Brain microvascular endothelial cell (primary cell): ENCODE measurements around the gene PPIL6.

Experiments
- DNase-seq: peaks from one replicate; pipeline ENCODE4 v3.0.0-alpha.2; 2020
- H3K27ac ChIP-seq: fragments of 250-450 bp; sonication (Bioruptor Pico); 2 replicates; pipeline ENCODE4 v1.5.1; 2020; ENCODE audit warnings: mild to moderate bottlenecking, moderate library complexity
- H3K27me3 ChIP-seq: fragments of 250-450 bp; sonication (Bioruptor Pico); replicated peaks from 2 replicates; pipeline ENCODE4 v1.5.1; 2020; ENCODE audit warnings: mild to moderate bottlenecking
- H3K36me3 ChIP-seq: fragments of 250-450 bp; sonication (Bioruptor Pico); replicated peaks from 2 replicates; pipeline ENCODE4 v1.5.1; 2020; ENCODE audit warnings: mild to moderate bottlenecking
- H3K4me3 ChIP-seq: 2 replicates; pipeline ENCODE4 v1.5.1; 2011; ENCODE audit warnings: low read depth, mild to moderate bottlenecking, control low read depth, low read length, moderate library complexity
- in situ Hi-C: cut with HindIII; loops from 2 replicates; pipeline ENCODE4 v1.10.0; 2017; ENCODE audit warnings: low sequenced_read_pairs, low pct_ligation_motif_present
- TF ChIP-seq, protein P1 (sequence below): IDR thresholded peaks from 2 replicates; pipeline ENCODE4 v1.5.1; 2011; ENCODE audit warnings: low read depth, mild to moderate bottlenecking, moderate library complexity, low read length, control low read depth, inconsistent platforms; ENCODE audit errors: missing control alignments

The PPIL6 gene

DNA sequence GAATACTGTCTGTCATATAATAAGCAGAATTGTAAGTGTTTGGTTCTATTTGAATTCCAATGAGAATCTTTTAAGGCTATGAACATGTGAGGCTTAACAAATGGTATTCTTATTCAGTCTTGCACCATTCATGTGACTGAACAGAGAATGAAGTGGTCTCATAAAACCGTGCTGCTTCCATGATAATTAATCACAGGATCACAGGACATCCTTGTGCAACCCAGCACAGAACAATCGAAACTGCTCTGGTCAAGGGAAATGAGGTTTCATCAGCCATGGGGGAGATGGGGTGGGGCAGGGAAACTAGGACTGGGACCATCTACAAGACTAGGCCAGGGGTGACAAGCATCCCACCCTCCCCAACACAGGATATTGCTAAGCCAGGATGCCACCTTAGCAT lies 6.0 kb downstream of the PPIL6 start:
- Histone ChIP-seq H3K27me3 (no peaks in the 10 kb centered on the region), H3K27ac (no peak overlapping the region), H3K4me3 (no peak overlapping the region), H3K36me3 (no peaks in the 10 kb centered on the region)
- in situ Hi-C loops = no loop called here
- TF ChIP-seq, protein P1, sequence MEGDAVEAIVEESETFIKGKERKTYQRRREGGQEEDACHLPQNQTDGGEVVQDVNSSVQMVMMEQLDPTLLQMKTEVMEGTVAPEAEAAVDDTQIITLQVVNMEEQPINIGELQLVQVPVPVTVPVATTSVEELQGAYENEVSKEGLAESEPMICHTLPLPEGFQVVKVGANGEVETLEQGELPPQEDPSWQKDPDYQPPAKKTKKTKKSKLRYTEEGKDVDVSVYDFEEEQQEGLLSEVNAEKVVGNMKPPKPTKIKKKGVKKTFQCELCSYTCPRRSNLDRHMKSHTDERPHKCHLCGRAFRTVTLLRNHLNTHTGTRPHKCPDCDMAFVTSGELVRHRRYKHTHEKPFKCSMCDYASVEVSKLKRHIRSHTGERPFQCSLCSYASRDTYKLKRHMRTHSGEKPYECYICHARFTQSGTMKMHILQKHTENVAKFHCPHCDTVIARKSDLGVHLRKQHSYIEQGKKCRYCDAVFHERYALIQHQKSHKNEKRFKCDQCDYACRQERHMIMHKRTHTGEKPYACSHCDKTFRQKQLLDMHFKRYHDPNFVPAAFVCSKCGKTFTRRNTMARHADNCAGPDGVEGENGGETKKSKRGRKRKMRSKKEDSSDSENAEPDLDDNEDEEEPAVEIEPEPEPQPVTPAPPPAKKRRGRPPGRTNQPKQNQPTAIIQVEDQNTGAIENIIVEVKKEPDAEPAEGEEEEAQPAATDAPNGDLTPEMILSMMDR = no peak
- DNase-seq = no peak

DNA sequence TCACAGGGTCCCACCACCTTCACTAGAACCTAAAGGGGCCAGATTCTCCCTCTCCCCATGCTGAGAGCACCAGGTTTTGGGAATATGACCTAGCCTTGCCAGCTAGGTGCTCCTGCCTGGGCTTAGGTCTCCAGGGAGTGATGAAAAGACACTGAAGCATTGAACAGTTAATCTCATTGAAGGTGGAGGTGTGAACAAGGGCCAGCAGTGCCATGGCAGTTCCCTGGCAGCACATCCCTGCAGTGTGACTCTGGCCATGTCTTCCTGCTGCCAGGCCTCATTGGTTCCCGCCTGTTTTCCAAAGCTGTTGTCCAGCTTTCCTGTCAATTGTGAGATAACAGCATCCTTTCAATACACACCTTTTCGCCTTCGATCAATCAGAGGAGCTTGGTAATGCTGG lies 10.9 kb downstream of the PPIL6 start:
- DNase-seq = no peak
- in situ Hi-C loops = no loop called here
- TF ChIP-seq, protein P1 = no peak
- H3K27me3 ChIP-seq = no peaks in the 10 kb centered on the region
- no peaks in the 10 kb centered on the region for H3K36me3 ChIP-seq
- no peak overlapping the region for H3K27ac ChIP-seq
- H3K4me3 ChIP-seq = no peak overlapping the region

DNA sequence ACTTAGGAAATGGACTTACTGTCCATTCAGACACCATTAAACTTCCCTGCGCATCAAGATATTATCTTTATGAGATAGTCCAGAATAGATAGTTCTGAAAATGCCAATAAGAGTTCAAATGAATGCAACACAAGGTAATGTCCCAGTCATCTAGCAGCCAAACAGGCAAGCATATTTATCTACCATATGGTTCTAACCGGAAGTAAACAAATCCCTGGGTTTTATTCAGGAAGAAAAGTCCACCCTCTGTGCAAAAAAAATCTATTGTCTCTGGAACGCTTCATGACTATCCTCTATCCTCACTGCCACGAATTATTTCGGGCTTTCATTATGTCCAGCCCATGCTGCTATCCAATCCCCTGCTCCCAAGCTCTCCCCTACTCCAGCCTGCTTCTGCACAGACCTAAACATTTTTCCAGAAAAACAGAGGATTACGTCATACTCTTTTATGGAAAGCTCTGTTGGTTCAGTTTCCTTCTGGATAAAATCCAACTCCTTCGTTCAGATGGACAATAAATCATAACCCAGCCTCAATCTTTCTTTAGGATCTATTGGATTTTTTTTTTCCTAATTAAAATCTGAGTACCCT lies 11.4 kb downstream of the PPIL6 start:
- Histone ChIP-seq H3K27ac (no peak overlapping the region), H3K36me3 (no peaks in the 10 kb centered on the region), H3K4me3 (no peak overlapping the region), H3K27me3 (no peaks in the 10 kb centered on the region)
- in situ Hi-C loops = no loop called here
- DNase-seq = no peak
- TF ChIP-seq, protein P1 = no peak

DNA sequence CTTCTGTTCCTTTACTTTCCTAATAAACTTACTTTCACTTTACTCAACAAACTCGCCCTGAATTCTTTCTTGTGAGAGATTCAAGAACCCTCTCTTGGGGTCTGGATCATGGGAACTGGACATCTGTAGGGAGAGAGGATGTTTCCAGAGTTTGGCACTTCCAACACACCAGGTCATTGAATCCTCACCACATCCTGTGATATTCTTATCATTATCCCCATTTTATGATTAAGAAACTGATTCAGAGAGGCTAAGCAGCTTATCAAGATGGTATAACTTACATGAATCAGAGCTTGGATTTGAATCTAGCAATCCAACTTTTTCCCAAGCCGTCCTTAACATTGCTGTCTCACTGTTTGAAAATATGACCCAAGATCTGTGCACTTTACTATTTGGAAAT lies 15.5 kb downstream of the PPIL6 start:
- Histone ChIP-seq H3K27ac (no peak overlapping the region), H3K36me3 (no peaks in the 10 kb centered on the region), H3K27me3 (no peaks in the 10 kb centered on the region), H3K4me3 (no peak overlapping the region)
- in situ Hi-C loops = no loop called here
- TF ChIP-seq, protein P1 = no peak
- DNase-seq = no peak

DNA sequence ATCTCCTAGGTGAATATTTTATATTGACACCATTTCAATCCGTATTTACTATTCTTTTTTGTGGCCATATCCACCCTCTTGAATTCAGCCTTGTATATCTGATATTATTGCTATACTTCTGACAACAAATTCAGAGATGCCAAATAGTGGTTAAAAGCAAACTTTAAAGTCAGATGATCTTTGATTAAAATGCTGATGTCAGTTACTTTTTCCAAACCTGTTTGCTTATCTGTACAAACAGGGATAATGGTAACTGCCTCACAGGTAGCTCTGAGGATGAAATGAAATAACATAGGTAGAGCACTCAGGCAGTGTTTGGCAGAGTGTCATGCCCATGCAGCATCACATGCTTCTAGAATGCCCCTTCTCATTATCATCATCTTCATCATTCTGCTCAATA lies 19.2 kb downstream of the PPIL6 start:
- TF ChIP-seq, protein P1 = no peak
- Histone ChIP-seq H3K27ac (no peak overlapping the region), H3K36me3 (no peaks in the 10 kb centered on the region), H3K4me3 (no peak overlapping the region), H3K27me3 (no peaks in the 10 kb centered on the region)
- no peak for DNase-seq
- in situ Hi-C loops = no loop called here

DNA sequence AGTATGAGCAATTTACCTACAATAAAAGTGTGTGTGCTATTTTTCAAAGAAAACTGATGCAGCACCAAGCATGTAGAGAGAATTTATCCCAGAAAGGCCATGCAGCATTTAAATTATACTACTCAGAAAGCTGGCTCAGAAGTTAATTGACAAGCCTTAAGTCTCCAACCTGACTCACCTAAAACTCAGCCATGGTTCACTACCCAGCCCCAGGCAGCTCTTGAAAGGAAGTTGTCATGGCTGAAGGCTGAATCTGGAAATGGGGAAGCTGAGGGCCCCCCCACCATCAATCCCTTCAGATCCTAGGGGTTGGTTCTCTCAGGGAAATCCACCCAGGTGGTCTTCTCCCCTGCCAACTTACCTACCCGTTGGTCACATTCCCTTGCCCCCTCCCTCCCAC lies 19.7 kb downstream of the PPIL6 start:
- H3K27me3 ChIP-seq = no peaks in the 10 kb centered on the region
- H3K36me3 ChIP-seq = no peaks in the 10 kb centered on the region
- H3K27ac ChIP-seq = no peak overlapping the region
- H3K4me3 ChIP-seq = no peak overlapping the region
- TF ChIP-seq, protein P1 = no peak
- in situ Hi-C loops = no loop called here
- DNase-seq = no peak
